Large intestine (tissue), 3 donors: ENCODE data around the gene LRRTM2. TPM values are rescaled to one million over a fixed set of nuclear protein-coding genes. Genes with fewer than 3 reads are reported as not detected.

Experiments
- DNase-seq, 2 donors: peaks; one replicate each; pipeline versions ENCODE4 v3.0.0 to v3.0.0-alpha.2; 2013
- H3K27ac ChIP-seq: one replicate; pipeline ENCODE4 v1.5.1; 2013; ENCODE audit warnings: low read length
- H3K27me3 ChIP-seq: 2 replicates; pipeline ENCODE4 v1.6.1; 2013; ENCODE audit warnings: low read length; ENCODE audit not compliant: control insufficient read depth, insufficient read depth
- H3K36me3 ChIP-seq: 2 replicates; pipeline ENCODE4 v1.6.1; 2013; ENCODE audit warnings: low read length; ENCODE audit not compliant: control insufficient read depth, insufficient read depth
- H3K4me1 ChIP-seq: one replicate; pipeline ENCODE4 v1.6.1; 2013; ENCODE audit warnings: low read length; ENCODE audit not compliant: control insufficient read depth, insufficient read depth
- H3K4me3 ChIP-seq: one replicate; pipeline ENCODE4 v1.5.1; 2013; ENCODE audit warnings: low read length
- H3K9me3 ChIP-seq: one replicate; pipeline ENCODE4 v1.6.1; 2013; ENCODE audit warnings: mild to moderate bottlenecking, low read depth, low read length, moderate library complexity; ENCODE audit not compliant: control insufficient read depth
- WGBS: methylation state at CpG from one replicate; pipeline ENCODE4 v1.1.5; 2013; ENCODE audit warnings: low lambda C conversion rate; ENCODE audit not compliant: insufficient coverage; 5-methylcytosine and 5-hydroxymethylcytosine counted together
- polyA plus RNA-seq: library from polyadenylated mRNA; unstranded; fragments of 120-200 nt; gene quantifications from one replicate; pipeline ENCODE4 v1.2.1, GENCODE V29; 2013

LRRTM2 gene
- polyA plus RNA-seq, 1 donor: 2.6 TPM

- DNase-seq: no peak
- H3K27ac ChIP-seq: no peak overlapping the region
- H3K4me3 ChIP-seq: no peak overlapping the region
- no peaks in the 10 kb centered on the region for H3K9me3 ChIP-seq
- no peaks in the 10 kb centered on the region for H3K4me1 ChIP-seq
- no peaks in the 10 kb centered on the region for H3K27me3 ChIP-seq
- H3K36me3 ChIP-seq: peaks cover 9% of the 10 kb centered on the region
- 71% methylated on average over 1 of the region's 5 CpGs for WGBS
Measured at GRCh38 chr5:138869763-138870500, 5.2 kb downstream of the LRRTM2 start.

DNA sequence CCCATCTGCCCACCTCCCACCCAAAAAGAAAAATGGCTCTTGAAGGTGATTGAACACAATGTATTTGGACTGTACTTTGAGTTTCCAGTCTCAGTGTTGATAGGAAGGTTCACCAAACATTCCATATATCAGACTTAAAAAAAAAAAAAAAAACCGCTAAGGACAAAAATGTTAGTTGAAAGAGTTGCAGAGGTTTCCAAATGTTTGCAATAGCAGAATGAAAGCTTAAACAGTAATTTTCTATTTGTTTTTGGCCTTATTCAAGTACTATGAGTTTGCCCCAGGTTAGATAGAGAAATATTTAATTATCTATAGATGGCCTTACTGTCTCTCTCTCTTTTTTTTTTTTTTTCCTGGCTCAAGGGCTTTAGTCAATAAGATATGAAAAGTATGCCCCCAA, 6.1 kb downstream of the LRRTM2 start:
- WGBS: no CpG with 5 or more reads among the region's 1 CpG
- no peaks in the 10 kb centered on the region for H3K27me3 ChIP-seq
- no peak for DNase-seq
- no peak overlapping the region for H3K4me3 ChIP-seq
- no peak overlapping the region for H3K27ac ChIP-seq
- no peaks in the 10 kb centered on the region for H3K4me1 ChIP-seq
- H3K36me3 ChIP-seq: peaks cover 9% of the 10 kb centered on the region
- H3K9me3 ChIP-seq: no peaks in the 10 kb centered on the region

- Histone ChIP-seq H3K36me3 (peaks cover 12% of the 10 kb centered on the region), H3K27ac (no peak overlapping the region), H3K4me1 (no peaks in the 10 kb centered on the region), H3K4me3 (no peak overlapping the region), H3K9me3 (peaks cover 13% of the 10 kb centered on the region), H3K27me3 (no peaks in the 10 kb centered on the region)
- WGBS: no CpG with 5 or more reads among the region's 1 CpG
- DNase-seq: no peak
Measured at GRCh38 chr5:138867011-138867410, 8.1 kb downstream of the LRRTM2 start.

GRCh38 chr5:138853132-138853531, 22.0 kb downstream of the LRRTM2 start:
- Histone ChIP-seq H3K27ac (no peak overlapping the region), H3K27me3 (no peaks in the 10 kb centered on the region), H3K4me3 (no peak overlapping the region), H3K4me1 (no peaks in the 10 kb centered on the region), H3K36me3 (peaks cover 5% of the 10 kb centered on the region), H3K9me3 (no peaks in the 10 kb centered on the region)
- 80% methylated on average over 8 of the region's 9 CpGs for WGBS
- no peak for DNase-seq

DNA sequence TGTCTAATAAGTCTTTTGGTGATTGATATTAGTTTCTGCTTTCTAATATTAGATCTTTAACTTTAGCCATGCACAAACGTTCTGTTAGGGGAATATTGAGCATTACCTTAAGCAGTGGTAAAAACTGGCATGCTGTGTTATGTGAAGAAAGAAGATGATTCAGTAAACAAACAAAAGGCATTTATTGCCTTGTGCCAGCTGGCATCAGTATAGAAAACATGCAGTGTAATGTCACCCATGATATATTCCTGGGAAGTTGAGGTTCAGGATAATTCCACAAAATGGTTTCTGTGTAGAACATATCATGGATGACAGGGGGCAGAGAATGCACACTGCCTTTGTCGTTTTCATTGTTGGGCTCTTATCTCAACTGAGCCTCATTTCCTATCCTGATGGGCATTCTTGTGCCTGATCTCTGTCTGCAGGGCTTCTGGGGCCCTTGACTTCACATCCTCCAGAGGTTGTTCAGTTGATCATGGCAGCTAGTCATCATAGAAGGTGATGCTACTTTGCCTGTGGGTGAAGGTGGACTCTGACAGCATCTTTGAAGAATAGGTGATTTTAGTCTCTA, 24.2 kb downstream of the LRRTM2 start:
- DNase-seq: no peak
- no peak overlapping the region for H3K27ac ChIP-seq
- no peaks in the 10 kb centered on the region for H3K9me3 ChIP-seq
- no CpG with 5 or more reads among the region's 2 CpGs for WGBS
- no peaks in the 10 kb centered on the region for H3K36me3 ChIP-seq
- H3K4me3 ChIP-seq: no peak overlapping the region
- no peaks in the 10 kb centered on the region for H3K4me1 ChIP-seq
- no peaks in the 10 kb centered on the region for H3K27me3 ChIP-seq

GRCh38 chr5:138849882-138850281, 25.3 kb downstream of the LRRTM2 start:
- H3K36me3 ChIP-seq: no peaks in the 10 kb centered on the region
- WGBS: no CpG with 5 or more reads among the region's 1 CpG
- no peak overlapping the region for H3K27ac ChIP-seq
- no peaks in the 10 kb centered on the region for H3K9me3 ChIP-seq
- no peak for DNase-seq
- H3K27me3 ChIP-seq: no peaks in the 10 kb centered on the region
- H3K4me1 ChIP-seq: no peaks in the 10 kb centered on the region
- H3K4me3 ChIP-seq: no peak overlapping the region

GRCh38 chr5:138849439-138849838, 25.7 kb downstream of the LRRTM2 start:
- no CpG with 5 or more reads among the region's 3 CpGs for WGBS

GRCh38 chr5:138844812-138845513, 30.2 kb downstream of the LRRTM2 start:
- H3K36me3 ChIP-seq: no peaks in the 10 kb centered on the region
- no peaks in the 10 kb centered on the region for H3K27me3 ChIP-seq
- no peaks in the 10 kb centered on the region for H3K4me1 ChIP-seq
- H3K4me3 ChIP-seq: no peak overlapping the region
- no peak for DNase-seq
- WGBS: 80% methylated on average over 1 of the region's 6 CpGs
- no peaks in the 10 kb centered on the region for H3K9me3 ChIP-seq
- H3K27ac ChIP-seq: no peak overlapping the region

More at GRCh38 chr5:138849439-138849838, 25.7 kb downstream of the LRRTM2 start:
- Histone ChIP-seq H3K27ac (no peak overlapping the region), H3K4me1 (no peaks in the 10 kb centered on the region), H3K27me3 (no peaks in the 10 kb centered on the region), H3K36me3 (no peaks in the 10 kb centered on the region), H3K9me3 (no peaks in the 10 kb centered on the region), H3K4me3 (no peak overlapping the region)
- no peak for DNase-seq

DNA sequence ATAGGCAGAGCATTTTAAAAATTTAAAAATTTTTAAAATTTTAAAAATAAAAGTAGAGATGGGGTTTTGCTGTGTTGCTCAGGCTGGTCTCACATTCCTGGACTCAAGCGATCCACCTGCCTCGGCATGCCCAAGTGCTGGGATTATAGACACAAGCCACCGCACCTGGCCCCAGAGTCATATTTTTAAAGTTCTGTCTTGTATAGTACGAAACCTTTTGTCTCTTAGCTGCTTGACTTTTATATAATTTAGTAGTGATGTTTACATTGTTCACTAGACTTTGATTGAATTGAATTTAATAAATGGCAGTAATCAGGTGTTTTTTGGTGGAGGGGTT, 31.0 kb downstream of the LRRTM2 start:
- DNase-seq: no peak
- no peaks in the 10 kb centered on the region for H3K27me3 ChIP-seq
- no peaks in the 10 kb centered on the region for H3K4me1 ChIP-seq
- no peaks in the 10 kb centered on the region for H3K9me3 ChIP-seq
- no peak overlapping the region for H3K27ac ChIP-seq
- no peaks in the 10 kb centered on the region for H3K36me3 ChIP-seq
- 100% methylated on average over 1 of the region's 4 CpGs for WGBS
- H3K4me3 ChIP-seq: no peak overlapping the region

- no peak overlapping the region for H3K4me3 ChIP-seq
- H3K27me3 ChIP-seq: no peaks in the 10 kb centered on the region
- H3K4me1 ChIP-seq: no peaks in the 10 kb centered on the region
- DNase-seq: no peak
- H3K36me3 ChIP-seq: no peaks in the 10 kb centered on the region
- no peaks in the 10 kb centered on the region for H3K9me3 ChIP-seq
- WGBS: no CpG with 5 or more reads among the region's 2 CpGs
- no peak overlapping the region for H3K27ac ChIP-seq
Measured at GRCh38 chr5:138843316-138844124, 31.6 kb downstream of the LRRTM2 start.
